GM12874 (cell line): ENCODE measurements around the gene IGF1R.

Experiments used
- TF ChIP-seq, protein P1 (sequence below): IDR thresholded peaks from 2 replicates; pipeline ENCODE4 v1.5.1; 2011; ENCODE audit warnings: low read depth, mild to moderate bottlenecking, control low read depth, low read length, moderate library complexity; ENCODE audit not compliant: insufficient read depth

Gene IGF1R

DNA sequence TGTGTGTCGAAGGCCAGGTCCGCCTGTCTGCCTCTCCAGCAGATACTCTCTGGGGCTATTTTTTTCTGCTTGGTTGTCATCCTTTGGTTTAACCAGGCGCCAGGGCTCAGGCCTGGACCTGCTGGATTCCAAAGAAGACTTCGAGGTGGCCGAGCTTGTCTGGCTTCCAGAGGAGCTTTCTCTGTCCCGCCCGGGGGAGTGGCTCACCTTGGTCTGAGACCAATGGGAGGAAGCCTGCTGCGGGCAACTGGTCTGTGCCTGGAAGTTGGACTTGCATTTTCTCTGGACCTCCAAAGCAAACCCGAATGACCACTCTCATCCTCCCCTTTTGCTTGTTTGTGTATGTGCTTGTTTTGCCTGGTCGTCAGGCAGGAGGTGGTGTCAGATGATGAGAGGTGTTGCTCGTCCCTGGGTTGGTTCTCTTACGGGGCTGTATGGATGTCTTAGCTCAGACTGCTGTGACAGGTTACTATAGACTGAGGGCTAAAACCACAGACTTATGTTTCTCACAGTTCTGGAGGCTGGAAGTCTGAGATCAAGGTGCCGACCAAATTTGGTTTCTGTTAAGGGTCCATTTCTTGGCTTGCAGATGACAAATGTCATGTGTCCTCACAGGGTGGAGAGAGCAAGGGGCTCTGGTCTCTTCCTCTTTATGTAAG lies 19.3 kb downstream of the IGF1R start:
- TF ChIP-seq, protein P1, sequence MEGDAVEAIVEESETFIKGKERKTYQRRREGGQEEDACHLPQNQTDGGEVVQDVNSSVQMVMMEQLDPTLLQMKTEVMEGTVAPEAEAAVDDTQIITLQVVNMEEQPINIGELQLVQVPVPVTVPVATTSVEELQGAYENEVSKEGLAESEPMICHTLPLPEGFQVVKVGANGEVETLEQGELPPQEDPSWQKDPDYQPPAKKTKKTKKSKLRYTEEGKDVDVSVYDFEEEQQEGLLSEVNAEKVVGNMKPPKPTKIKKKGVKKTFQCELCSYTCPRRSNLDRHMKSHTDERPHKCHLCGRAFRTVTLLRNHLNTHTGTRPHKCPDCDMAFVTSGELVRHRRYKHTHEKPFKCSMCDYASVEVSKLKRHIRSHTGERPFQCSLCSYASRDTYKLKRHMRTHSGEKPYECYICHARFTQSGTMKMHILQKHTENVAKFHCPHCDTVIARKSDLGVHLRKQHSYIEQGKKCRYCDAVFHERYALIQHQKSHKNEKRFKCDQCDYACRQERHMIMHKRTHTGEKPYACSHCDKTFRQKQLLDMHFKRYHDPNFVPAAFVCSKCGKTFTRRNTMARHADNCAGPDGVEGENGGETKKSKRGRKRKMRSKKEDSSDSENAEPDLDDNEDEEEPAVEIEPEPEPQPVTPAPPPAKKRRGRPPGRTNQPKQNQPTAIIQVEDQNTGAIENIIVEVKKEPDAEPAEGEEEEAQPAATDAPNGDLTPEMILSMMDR: no peak

DNA sequence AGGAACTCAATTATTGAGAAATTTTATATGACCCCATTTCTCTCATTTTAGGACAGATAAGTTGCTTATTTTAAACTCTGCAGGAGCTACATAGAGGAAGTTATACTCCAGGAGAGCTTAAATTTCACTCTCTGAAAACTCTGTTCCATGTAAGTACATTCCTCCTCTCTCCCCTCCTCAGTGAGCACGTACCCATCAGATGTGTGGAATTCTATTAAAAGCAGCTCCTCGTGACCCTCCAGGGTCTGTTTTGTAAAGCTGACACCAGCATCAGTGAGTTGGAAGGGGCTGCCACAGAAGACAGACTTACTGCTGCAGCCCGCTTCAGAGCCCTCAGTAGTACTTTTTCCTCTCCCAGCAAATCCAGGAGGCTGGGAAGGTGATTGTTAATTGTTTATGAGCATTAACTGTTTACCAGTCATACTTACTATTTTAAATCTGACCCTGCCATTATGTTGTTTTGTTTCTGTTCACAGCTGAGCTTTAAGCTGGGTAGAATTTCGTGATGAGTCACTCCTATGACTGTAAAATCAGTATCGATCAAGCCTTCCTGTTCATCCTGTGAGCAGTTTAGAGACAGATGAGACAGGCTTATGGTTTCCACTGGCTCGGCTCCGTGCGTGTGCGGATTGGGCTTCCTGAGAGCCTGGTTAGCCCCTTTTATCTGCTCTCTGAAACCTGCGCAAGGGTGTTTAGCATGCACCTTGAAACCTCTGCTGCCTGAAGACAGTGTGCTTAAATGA lies 20.4 kb downstream of the IGF1R start:
- TF ChIP-seq, protein P1: no peak

DNA sequence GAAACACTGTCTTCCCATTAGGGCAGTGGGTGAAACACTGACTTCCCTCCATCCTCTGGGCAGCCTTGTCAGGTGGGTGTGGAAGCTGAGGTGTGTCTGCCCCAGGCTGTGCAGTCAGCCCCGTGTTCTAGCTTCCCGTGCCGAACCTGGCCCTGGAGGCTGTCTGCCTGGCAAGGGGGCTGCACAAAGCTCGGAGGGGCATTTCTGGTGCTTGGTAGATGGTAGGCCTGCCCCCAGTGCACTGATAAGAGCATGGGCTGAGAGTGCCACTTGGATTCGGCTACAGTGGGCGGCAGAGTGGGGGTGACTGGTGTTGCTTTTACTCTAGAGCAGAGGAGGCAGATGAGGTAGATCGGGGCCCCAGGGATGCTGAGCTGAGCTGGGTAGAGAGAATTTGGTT lies 21.3 kb downstream of the IGF1R start:
- TF ChIP-seq, protein P1: no peak

DNA sequence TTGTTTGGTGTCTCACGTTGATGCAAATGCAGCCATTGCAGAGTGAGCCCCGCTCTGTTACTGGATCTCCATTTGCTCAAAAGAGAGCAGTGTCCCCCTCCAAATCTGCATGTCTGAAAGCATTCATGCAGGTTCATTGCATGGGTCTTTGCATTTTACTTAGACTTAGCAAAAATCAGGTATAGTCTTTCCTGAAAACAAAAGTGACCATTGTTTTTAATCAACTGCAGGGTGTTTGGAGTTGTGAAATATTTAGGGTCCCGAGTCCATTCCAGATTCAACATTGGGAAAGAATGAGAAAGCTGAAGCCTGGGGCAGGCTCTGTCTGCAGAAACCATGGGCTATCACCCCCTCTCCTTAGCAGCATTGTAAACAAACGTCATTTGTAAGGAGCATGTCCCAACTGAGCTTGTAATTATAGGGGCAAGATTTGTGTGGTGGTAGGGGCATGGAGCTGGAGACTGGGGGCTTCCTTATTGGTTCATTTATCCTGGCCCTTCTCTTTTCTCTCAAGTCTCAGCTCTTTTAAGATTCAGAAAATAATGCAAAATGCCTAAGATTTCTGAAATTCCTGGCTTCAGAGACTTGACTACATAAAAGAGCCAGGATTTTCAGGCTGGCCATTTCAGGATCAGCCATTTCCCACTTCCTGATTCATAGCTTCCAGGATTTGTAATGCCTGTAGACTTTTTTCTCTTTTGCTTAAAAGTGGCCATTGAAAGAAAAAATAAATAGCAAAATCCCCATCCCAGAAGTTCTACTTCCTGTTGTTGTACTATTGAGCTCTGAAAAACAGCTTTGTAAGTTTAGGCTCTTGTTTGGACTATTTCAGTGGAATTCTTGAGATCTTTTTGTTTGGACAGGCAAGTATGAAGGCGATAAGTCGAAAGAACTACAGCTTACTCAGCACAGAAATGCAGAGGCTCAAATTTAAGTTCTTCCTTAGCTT lies 23.0 kb downstream of the IGF1R start:
- TF ChIP-seq, protein P1: no peak

DNA sequence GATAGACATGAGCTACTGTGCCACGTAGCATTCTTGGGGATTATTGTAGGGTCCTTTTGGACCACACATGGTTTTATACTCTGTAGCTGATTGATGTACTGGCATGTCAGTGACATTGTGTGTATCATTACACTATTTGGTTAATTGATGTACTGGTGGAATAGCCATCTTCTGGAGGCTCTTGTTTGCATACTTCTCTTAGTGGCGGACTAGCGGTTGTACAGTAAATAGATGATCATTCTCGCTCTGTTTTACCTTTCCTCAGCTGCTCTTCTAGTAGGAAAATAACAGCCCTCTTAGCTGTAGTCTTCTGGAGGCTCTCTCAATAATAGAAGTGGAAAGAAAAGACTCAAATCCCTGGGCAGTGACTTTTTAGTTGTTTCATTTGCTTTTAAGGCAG lies 24.8 kb downstream of the IGF1R start:
- TF ChIP-seq, protein P1: no peak

DNA sequence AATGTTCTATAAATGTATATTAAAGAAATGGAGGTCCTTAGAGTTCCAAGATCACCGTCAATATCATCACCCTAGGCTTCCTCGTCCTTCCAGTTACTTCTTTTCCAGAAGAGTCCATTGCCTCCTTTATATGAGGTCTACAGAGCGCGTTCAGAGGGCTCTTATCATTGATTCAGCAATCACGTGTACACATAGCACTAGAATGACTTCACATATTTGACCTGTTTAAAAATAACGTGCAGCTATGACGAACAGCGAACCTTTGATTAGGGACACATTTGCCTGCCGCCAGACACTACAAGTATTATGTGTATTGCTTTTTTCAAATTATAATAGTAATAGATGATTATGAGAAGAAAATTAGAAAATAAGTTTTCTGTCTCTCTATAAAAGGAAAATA lies 26.0 kb downstream of the IGF1R start:
- TF ChIP-seq, protein P1: no peak
